HG02623 (cell line): ENCODE measurements around the gene NKX6-2.

Source experiments
- ATAC-seq: cut with Tn5 transposase; IDR thresholded peaks from one replicate; pipeline ENCODE4 v1.9.1; 2021; ENCODE audit warnings: moderate library complexity; ENCODE audit not compliant: unreplicated experiment

The NKX6-2 gene

DNA sequence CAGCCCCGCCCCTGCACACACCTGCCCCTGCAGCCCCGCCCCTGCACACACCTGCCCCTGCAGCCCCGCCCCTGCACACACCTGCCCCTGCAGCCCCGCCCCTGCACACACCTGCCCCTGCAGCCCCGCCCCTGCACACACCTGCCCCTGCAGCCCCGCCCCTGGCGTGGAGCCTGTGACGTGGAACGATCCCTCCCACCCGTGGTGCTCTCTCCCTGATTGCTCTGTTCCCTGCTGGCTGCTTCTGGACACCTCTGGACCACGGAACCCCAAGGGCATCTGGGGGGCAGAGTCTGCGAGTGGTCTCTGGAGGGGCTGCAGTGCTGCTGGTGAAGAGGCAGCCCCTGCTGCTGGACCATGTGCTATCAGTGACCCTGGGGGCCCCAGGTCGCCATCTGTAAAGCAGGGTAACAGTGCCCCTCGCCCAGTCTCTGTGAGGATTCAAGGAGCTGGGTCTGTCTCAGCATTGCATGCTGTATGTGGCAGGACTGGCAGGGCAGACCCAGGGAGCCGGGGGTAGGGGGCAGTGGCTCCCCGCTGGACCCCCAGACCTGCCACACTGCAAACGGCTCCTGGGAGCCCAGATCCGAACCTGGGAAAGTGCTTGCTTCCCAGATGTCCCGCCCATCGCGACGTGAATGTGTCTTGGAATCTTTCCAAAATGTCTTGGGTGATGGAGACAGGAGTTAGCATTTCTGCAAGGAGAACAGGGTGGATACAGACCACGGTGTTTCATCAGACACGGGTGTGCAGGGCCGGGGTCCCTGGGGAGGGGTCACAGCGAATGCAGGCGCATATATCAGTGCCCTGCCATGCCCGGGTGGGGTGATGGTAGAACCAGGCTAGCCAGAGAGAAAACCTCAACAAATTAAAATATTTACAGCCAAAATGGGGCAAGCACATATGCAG is 27.9 kb upstream of the NKX6-2 start:
- ATAC-seq: no peak

DNA sequence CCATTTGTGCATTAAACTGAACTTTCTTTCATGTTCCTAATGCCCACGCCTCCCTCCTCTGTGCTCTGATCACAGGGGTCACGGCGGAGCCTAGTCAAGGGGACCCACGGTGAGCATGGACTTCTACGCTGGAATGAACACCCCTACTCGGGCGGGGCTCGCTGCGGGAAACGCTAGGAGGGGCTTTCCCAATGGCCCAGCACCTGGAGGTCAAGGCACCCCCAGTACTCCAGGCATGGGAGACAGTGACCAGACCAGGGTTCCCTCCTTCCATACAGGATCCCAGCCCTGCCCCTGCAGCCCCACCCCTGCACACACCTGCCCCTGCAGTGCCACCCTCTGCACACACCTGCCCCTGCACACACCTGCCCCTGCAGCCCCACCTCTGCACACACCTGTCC is 27.1 kb upstream of the NKX6-2 start:
- ATAC-seq: no peak

DNA sequence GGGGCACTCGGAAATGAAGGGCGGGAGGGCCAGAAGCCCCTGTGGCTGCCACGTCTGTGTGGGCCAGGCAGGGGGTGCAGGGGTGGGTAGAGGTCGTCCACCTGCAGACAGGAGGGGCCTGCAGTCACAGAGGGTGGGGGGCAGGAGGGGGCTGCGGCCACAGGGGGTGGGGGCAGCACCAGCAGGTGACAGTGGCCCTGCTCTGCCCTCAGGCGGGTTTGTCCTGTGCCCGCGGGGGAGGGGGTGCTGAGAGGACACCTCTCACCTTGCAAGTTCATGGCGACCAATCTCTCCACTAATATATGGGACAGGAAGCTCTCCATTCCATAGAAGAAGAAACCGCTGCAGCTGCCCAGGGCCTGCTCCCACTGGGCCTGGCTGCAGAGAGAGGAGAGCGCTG is 26.6 kb upstream of the NKX6-2 start:
- no peak for ATAC-seq

DNA sequence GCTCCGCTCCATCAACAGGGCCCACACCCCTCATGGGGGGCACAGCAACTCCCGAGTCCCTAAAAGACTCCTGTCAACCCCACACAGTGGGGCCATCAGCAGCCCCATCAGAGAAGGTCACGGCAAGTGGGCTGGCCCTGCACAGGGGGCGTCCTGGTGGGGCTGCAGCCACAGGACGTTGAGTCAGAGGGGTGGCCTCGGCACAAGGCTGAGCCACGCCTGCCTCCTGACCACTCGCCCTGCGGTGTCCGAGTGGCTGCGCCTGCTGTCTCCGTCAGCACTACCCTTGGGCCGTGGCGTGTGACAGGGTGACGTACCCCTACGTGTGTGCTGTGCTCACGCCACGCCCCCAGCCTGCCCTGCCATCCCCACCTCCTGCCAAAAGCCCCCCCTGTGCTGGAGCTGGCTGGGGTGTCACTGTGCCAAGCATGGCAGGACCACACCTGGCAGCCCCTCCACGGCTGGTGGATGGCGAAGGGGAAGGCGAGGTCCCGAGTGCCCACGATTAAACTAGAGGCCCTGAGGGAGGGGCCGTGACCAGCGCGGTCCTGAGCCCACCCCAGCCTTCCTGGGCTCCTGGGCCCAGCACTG is 26.0 kb upstream of the NKX6-2 start:
- no peak for ATAC-seq

DNA sequence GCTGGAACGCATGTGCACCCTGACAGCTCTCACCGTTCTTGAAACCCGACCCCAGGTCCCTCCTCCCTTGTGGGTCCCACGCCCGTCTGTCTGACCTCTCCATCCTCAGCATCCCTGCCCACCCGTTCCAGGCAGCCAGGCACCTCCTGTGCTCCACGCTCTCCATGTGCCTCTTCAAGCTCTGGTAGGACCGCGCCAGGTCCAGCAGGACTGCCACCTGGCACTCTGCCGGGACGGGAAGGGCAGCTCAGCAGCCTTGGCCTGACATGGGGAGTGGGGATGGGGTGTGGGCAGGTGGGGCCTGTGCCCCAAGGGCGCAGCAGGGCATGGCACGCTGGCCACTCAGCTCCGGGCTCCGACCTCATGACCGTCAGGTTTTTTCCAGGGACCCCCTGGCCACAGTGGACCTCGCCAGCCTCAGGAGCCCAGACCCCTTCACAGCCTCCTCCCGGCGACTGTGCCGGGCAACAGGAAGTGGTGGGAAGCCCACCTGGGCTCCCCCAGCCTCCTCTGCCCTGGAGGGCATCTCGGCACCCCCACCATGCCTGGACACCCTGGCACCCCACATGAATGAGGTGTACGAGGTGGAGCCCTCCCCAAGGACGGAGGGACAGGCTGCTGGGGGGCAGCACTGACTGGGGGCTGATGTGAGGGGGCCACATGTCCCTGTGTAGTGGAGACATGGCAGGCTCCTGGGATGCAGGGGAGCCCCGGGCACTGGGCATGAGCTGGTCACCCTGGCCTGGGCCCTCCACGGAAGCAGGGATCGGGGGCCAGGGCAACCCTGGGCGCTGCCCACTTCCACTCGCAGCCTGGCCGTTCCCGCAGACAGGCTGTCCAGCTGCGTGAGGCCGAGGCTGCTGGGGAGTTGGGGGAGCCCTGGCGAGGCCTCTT is 25.1 kb upstream of the NKX6-2 start:
- ATAC-seq: no peak

DNA sequence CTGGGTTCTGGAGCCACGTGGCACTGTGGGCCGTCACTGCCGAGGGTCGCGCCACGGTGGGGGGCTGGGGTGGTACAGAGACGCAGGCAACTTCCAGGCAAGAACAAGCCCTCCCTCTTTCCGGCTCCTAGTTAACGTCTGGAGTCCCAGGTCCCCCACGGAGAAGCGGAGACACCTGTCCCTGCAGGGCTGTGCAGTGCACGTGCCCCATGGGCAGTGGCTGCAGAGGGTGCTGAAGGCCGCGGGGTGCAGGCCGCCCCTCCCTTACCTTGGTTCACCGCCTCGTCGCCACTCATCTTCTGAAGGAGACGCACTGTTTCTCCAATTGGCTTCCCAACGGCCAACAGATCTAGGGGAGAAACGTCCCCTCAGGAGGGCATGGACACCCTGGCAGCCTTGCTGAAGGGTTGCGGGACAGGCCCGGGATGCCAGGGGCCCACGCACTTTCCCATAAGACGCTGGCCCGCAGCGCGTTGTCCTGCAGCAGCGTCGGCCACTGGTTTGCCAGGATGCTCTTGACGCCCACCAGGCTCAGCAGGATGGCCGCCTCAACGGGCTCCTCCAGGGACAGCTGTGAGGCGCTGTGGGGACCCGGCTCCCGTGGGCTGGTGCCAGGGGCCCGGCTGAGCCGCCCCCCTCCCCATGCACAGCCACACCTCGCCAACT is 24.3 kb upstream of the NKX6-2 start:
- ATAC-seq: no peak

DNA sequence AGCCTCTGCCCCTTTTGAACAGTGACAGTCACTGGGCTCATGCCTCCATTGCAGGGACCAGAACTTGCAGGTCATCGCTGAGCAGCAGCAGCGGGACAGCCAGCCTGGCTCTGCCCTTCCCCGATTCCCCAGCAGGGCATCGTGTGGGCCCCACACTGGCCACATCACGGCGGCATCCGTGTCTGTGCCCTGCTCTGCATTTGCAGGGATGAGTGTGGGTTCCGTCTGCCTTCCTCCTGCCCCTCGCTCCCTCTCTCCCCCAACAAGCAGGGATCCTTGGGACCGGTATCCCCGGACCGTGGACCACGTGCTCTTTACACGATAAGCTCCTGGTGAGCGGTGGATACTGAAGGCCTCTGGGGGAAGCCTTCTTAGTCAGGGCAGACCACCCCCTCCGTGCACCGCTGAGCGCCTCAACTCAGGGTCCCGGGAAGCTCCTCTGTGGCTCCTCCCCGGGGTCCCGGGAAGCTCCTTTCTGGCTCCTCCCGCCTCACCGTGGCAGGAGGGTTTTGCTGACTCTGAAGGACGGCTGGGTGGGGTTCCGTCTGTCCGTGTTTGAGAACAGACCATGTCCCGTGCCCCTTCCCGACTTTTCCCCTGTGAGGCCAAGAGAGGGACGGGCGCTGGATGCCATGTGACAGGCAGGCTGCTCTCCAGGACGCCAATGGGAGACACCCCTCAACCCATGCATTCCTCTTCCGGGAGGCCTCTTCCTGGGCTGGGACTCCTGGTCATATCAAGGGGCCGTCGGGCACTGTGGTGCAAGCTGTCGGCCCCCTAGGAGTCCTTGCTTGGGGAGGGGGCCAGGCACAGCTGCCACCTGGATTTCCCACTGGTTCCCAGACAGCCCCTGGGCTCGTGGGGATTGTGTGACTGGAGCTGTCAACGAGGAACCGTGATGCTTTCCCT is 23.5 kb upstream of the NKX6-2 start:
- no peak for ATAC-seq

DNA sequence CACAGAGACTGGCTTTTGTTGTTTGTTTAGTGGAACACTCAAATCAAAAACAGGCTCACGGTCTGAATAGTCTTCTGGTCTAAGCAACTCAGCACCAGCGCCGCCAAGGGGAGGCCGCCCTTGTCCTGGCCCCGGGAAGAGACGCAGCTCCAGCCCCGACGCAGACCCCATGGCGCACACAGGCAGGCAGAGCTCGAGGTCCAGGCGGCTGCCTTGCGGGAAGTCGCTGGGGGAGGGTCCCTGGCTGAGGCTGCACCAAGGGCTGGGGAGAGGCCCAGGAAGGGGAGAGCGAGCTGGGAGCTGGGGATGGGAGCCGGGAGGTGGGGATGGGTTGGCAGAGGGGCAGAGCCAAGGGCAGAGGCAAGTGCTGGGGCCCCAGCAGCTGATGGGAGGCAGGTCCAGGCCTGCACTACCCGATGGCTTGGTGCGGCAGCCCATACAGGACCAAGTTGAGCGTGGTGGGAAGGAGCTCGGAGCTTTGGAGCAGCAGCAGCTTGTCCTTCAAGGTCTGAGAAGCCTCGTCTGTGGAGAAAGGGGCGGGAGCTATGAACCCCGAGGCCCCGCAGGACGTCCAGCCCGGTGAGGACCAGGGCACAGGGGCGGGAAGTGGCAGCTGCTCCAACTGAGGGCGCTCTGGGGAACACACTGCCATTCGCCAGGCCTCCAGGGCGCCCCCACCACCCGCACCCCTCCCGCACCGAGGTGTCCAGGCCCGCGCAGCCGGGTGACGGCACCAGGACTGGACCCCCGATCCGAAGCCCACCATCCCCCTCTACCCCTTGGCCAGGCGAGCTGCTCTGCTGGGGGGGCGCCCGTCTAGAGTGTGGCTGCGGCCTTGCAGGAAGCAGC is 22.7 kb upstream of the NKX6-2 start:
- no peak for ATAC-seq

DNA sequence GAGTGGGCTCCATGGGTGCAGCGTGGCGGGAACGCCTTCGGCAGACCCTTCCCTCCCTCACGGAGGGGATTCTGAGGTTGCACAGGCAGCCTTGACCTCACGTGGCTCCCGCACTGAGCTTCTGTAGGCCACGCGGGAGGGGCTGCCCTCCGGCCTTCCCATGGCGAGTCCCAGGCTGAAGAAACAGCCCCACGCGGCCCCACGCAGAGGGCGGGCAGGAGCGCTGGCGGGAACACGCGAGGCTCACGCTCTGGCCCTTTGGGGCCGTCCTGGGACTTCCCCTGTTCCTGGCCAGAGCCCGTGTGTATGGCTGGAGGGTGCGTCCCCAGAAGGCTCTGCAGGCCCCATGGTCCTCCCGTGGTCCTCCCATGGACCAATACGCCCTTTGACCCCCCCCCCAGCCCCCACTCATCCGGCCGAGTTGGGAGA is 21.7 kb upstream of the NKX6-2 start:
- no peak for ATAC-seq

DNA sequence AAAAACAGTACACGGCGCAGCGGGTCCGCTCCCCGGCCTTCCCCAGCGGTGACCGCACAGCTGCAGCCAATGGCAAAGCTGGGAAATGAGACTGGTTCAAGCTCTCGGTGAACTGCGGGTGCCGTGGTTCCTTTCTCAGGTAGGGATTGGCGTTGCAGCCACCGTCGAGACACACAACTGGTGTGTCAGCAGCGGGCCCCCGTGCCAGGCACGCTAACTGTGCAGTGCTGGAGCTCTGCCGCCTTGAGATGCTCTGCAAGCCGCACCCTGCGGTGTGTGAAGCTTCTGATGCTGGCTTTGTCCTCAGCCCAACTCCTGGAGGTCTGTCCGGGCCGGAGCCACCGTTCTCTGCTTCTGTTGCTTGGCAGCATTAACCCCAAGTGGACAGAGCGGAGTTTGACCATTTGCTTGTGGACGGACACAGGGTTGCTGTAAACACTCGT is 20.6 kb upstream of the NKX6-2 start:
- no peak for ATAC-seq

DNA sequence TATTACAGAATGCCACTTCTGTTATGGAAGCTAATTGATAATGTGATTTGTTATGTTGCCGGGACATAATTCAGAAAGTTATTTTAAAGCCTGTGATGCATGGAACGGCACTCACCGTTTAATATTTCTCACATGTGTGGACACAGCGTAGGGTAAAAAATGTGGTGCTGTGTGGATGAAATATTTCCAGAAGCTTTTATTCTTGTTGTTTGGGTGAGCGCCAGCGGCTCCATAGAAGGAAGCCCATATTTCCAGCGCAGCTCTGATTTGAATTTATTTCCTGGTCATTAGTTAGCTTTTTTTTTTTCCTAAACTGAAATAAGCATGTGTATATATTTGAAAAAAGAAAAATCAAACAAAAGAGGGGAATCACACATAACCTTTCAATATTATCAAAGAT is 20.2 kb upstream of the NKX6-2 start:
- no peak for ATAC-seq

DNA sequence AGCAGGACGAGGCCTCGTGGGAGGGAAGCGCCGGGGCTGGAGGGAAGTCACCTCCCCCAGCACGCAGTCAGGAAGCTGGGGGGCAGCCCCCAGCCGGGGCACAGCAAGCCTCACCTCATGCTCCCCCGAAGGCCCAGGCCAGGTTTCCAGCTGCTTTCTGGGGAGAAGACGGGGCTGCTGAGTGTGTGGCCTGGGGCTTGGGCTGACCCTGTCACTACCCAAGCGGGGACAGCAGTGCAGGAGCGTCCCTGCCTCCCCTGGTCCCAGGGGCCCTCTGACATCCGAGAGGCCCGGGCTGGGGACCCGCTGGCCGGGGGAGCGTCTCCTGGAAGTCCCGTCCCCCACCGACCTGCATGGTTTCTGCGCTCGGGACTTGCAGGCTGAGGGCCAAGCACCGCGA is 19.7 kb upstream of the NKX6-2 start:
- no peak for ATAC-seq

DNA sequence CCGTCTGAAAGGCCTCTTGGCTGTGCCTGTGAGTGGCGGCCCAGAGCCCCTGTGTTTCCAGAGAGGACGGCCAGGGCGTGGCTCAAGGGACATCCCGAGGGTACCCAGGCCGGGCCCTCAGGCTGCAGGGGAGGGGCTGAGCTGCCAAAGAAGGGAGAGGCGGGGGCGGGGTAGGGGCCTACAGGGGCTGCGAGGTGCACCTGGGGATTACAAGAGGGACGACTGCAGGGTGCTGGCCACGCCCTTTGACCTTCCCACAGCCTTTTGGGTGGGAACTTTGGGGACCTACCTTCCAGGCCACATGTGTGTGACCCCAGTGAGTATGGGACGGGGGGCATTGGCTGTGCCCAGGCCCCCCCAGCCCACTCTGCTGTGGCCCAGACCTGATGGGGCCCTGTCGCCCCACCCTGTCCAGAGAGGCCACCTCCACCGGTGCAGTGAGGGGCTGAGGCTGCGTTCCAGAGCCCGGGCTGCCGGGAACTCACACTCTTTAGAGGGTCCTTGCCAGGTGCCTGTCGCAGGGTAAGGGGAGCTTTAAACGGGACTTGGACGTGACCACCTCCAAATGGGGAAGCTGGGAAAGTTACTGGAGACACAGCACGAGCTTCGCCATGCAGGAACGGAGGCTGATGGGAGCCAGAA is 19.0 kb upstream of the NKX6-2 start:
- ATAC-seq: no peak

DNA sequence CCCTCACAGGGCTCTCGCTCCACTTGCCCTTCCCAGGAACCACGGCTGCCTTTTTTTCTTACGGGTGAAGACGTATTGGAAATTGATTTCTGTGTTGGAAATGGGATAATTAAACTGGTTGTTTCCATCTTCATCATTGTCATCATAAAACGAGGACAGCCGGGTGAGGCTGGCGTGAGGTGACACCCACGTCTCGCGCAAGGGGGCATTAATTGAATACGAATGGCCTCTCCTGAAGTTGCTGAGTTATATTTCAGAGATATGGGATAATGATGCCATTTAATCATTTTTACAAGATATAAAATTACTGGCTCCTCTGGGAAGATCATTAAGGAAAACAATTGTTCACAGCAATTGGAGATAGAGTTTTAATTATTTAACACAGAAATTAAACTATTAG is 18.3 kb upstream of the NKX6-2 start:
- no peak for ATAC-seq

DNA sequence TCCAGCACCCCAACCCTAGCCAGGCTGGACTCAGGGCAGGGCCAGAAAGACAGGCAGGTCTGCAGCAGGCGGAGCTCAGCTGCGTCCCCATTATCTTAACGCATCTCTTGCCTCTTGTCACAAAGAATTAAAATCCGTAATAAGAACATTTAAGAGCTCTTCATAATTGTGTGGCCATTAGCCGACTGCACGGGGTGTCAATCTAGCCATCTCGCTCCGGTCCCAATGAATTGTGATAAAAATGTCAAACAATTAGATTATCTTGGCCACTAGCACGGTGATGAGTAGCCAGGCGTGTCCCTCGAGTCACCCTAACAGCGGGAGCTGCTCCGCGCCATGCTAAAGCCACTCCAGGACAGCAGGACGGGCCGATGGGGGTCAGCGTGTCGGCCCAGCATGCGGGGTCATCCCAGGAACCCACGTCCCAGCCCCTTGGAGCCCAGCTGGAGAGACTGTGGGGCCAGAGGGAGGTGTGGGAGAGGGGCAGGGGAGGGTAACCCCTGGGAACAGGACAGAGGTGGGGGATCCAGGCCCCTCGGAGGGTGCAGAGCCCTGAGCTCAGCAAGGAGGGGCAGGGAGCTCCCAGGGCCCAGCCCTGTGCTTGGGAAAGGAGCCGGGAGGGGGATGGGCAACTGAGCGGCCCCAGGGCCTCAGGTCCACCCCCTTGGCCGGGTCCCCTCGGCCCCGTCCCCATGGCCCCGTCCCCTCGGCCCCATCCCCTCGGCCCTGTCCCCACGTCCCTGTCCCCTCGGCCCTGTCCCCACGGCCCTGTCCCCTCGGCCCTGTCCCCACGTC is 17.7 kb upstream of the NKX6-2 start:
- no peak for ATAC-seq

DNA sequence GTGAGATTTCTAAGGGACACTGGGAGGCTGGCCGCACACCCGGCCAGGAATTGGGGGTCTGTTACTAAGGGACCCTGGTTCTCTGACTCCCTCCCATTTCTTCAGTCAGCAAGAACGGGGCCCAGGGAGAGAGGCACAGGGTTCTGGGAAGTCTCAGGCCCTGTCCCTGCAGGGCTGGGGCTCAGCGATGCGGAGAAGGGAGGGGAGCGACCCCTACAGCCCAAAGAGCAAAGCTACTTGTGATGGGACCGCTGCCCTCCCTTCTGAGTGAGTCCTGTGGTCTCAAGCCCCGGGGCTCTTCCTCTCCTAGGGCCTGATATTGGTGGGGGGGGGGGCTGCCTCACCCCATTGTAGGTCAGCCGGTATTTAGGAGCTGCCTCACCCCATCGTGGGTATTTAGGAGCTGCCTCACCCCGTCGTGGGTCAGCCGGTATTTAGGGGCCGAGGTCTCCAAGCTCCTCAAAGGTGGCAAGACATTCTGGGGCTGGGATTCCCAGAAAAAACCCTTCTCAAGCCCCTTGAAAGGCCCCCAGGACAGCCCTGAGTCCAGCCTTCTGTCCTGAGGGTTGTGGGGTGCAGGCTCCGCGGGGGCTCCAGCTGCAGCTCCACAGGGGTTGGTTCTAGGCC is 16.9 kb upstream of the NKX6-2 start:
- ATAC-seq: no peak

DNA sequence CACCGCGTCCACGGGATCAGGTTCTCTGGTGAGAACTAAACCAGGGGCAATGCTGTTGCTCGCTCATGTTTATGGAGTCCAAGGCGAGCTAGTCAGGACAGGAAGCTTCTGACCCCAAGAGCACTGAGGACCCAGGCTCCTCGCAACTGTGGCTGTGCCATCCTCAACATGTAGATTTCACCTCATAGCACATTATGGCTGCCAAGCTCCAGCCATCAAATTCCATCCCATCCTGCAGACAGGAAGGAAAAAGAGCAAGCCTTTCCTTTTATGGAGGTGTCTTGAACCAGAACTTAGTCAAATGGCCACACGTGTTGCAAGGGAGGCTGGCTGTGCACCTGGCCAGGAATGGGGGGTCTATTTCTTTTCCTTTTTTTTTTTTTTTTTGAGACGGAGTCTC is 16.1 kb upstream of the NKX6-2 start:
- no peak for ATAC-seq
